ENCODE results near the gene VEZF1. TPM values are rescaled to one million over a fixed set of nuclear protein-coding genes. Genes with fewer than 3 reads are reported as not detected.

The VEZF1 gene
- total and polyA plus RNA-seq, 2 donors (not counting 1 experiment from before 2014, with no cell fraction given): 14.7 to 75.9 TPM

GRCh38 chr17:57937492-57937891 is 50.6 kb downstream of the VEZF1 start:
- Histone ChIP-seq H3K27me3 (replicated peaks in 1 of 4; ENCODE audit: control extremely low read depth in 1 of 4, control insufficient read depth in 3 of 4, insufficient read depth in 4 of 4, low read length in 3 of 4) (peaks cover 0 to 62% (median 31%) of the 10 kb centered on the region in 4 experiments), H3K79me2 (ENCODE audit: control insufficient read depth, insufficient read depth, low read length) (no peaks in the 10 kb centered on the region), H3K27ac (ENCODE audit: low read length in 2 of 2) (no peak overlapping the region), H2AFZ (ENCODE audit: insufficient read depth, low read depth, low read length, poor library complexity, severe bottlenecking) (no peak overlapping the region), H3K4me3 (ENCODE audit: control extremely low read depth in 1 of 5, extremely low read depth in 1 of 5, insufficient read depth in 1 of 5, low read depth in 2 of 5, low read length in 4 of 5) (no peak overlapping the region), H3K4me2 (replicated peaks; ENCODE audit: low read depth, low read length, poor library complexity, severe bottlenecking) (no peak overlapping the region), H3K9me3 (ENCODE audit: control extremely low read depth in 1 of 3, control insufficient read depth in 2 of 3, insufficient read depth in 1 of 3, low read length in 2 of 3) (peaks cover 0 to 16% (median 6%) of the 10 kb centered on the region in 3 donors), H3K4me1 (ENCODE audit: control insufficient read depth in 2 of 2, insufficient read depth in 2 of 2, low read length in 2 of 2) (peaks cover 26% of the 10 kb centered on the region in 2 donors), H4K20me1 (ENCODE audit: control insufficient read depth, insufficient read depth, low read length, poor library complexity, severe bottlenecking) (peaks cover 7% of the 10 kb centered on the region), H3K9ac (ENCODE audit: low read length) (no peak overlapping the region), H3K36me3 (replicated peaks in 1 of 2; ENCODE audit: control extremely low read depth in 1 of 2, control insufficient read depth in 1 of 2, extremely low read depth in 1 of 2, insufficient read depth in 2 of 2, low read length in 1 of 2) (no peaks in the 10 kb centered on the region)
- intact Hi-C loops (cut with micrococcal nuclease): loop anchor here (5.0 kb wide), 1 partner anchor 85 kb away; the partner anchor contains the start of gene MRPS23
- 100% methylated on average over 1 of the region's 2 CpGs for WGBS (ENCODE audit: insufficient coverage)
- TF ChIP-seq CTCF (IDR thresholded peaks at IDR 0.05): no peak
- Mint-ChIP-seq H3K27ac (no peak overlapping the region), H3K4me1 (peaks cover 24% of the 10 kb centered on the region), H3K27me3 (peaks cover 44% of the 10 kb centered on the region), H3K9me3 (ENCODE audit: insufficient read depth) (peaks cover 2% of the 10 kb centered on the region), H3K4me3 (no peak overlapping the region)
- DNase-seq (no peak), ATAC-seq (ENCODE audit: low read depth) (no peak)
- POLR2A ChIA-PET: no interaction called here
- CTCF ChIA-PET: interaction anchor here (0.7 to 3.3 kb wide), 5 partner anchors 22 to 78 kb away, joined by 3 to 17 read pairs (median 4); no protein-coding TSS in a partner anchor

- H3K36me3 ChIP-seq (replicated peaks in 1 of 2; ENCODE audit: control extremely low read depth in 1 of 2, control insufficient read depth in 1 of 2, extremely low read depth in 1 of 2, insufficient read depth in 2 of 2, low read length in 1 of 2): no peaks in the 10 kb centered on the region
- DNase-seq: no peak
- peaks cover 0 to 10% (median 6%) of the 10 kb centered on the region in 3 donors for H3K9me3 ChIP-seq (ENCODE audit: control extremely low read depth in 1 of 3, control insufficient read depth in 2 of 3, insufficient read depth in 1 of 3, low read length in 2 of 3)
- H3K9ac ChIP-seq (ENCODE audit: low read length): no peak overlapping the region
- ChIA-PET CTCF (interaction anchor here (1.3 kb wide), 1 partner anchor 78 kb away, joined by 3 read pairs; no protein-coding TSS in a partner anchor), POLR2A (no interaction called here)
- H3K4me1 ChIP-seq (ENCODE audit: control insufficient read depth in 2 of 2, insufficient read depth in 2 of 2, low read length in 2 of 2): peaks cover 20 to 23% of the 10 kb centered on the region in 2 donors
- H3K27ac ChIP-seq (ENCODE audit: low read length in 2 of 2): no peak overlapping the region
- H3K4me2 ChIP-seq (replicated peaks; ENCODE audit: low read depth, low read length, poor library complexity, severe bottlenecking): no peak overlapping the region
- no peak for ATAC-seq (ENCODE audit: low read depth)
- H3K27me3 ChIP-seq (replicated peaks in 1 of 4; ENCODE audit: control extremely low read depth in 1 of 4, control insufficient read depth in 3 of 4, insufficient read depth in 4 of 4, low read length in 3 of 4): peaks cover 0 to 58% (median 23%) of the 10 kb centered on the region in 4 experiments
- H4K20me1 ChIP-seq (ENCODE audit: control insufficient read depth, insufficient read depth, low read length, poor library complexity, severe bottlenecking): peaks cover 7% of the 10 kb centered on the region
- Mint-ChIP-seq H3K27ac (no peak overlapping the region), H3K4me1 (peaks cover 18% of the 10 kb centered on the region), H3K27me3 (peaks cover 44% of the 10 kb centered on the region), H3K4me3 (no peak overlapping the region), H3K9me3 (ENCODE audit: insufficient read depth) (peaks cover 2% of the 10 kb centered on the region)
- intact Hi-C loops (cut with micrococcal nuclease): loop anchor here (5.0 kb wide), 1 partner anchor 84 kb away; the partner anchor contains the start of gene MRPS23
- H3K79me2 ChIP-seq (ENCODE audit: control insufficient read depth, insufficient read depth, low read length): no peaks in the 10 kb centered on the region
- no peak overlapping the region for H2AFZ ChIP-seq (ENCODE audit: insufficient read depth, low read depth, low read length, poor library complexity, severe bottlenecking)
- no peak for TF ChIP-seq CTCF (IDR thresholded peaks at IDR 0.05)
- no peak for TF ChIP-seq EZH2 (IDR thresholded peaks at IDR 0.05; ENCODE audit: borderline replicate concordance, insufficient read depth, low read depth, low read length, poor library complexity, severe bottlenecking)
- H3K4me3 ChIP-seq (ENCODE audit: control extremely low read depth in 1 of 5, extremely low read depth in 1 of 5, insufficient read depth in 1 of 5, low read depth in 2 of 5, low read length in 4 of 5): no peak overlapping the region
- 73% methylated on average over 10 of the region's 11 CpGs for WGBS (ENCODE audit: insufficient coverage)
These were observed 51.9 kb downstream of the VEZF1 start for GRCh38 chr17:57935833-57936807.

Measured in B cell (primary cell).